ENCODE results near the gene SEPHS1.

SEPHS1 gene

GRCh38 chr10:13271552-13272163 lies 76.4 kb downstream of the SEPHS1 start:
- TF ChIP-seq FOXA1 (IDR thresholded peaks at IDR 0.05) (no peak), TARDBP (IDR thresholded peaks at IDR 0.05) (no peak), ARNT (IDR thresholded peaks at IDR 0.05) (no peak), LEF1 (IDR thresholded peaks at IDR 0.05; ENCODE audit: borderline replicate concordance) (no peak), HDGF (IDR thresholded peaks at IDR 0.05; ENCODE audit: borderline replicate concordance) (no peak), BHLHE40 (IDR thresholded peaks at IDR 0.05; ENCODE audit: borderline replicate concordance) (no peak), SUZ12 (IDR thresholded peaks at IDR 0.05) (no peak), CTBP1 (IDR thresholded peaks at IDR 0.05; ENCODE audit: borderline replicate concordance) (no peak), ZNF384 (IDR thresholded peaks at IDR 0.05) (no peak), ELF4 (IDR thresholded peaks at IDR 0.05) (no peak), NFRKB (IDR thresholded peaks at IDR 0.05) (no peak), SP1 (IDR thresholded peaks at IDR 0.05) (no peak), FOXM1 (IDR thresholded peaks at IDR 0.05; ENCODE audit: borderline replicate concordance) (no peak), L3MBTL2 (conservative IDR thresholded peaks at IDR 0.05) (no peak), FOXK2 (IDR thresholded peaks at IDR 0.05) (no peak)
- TF ChIP-seq, protein P1, sequence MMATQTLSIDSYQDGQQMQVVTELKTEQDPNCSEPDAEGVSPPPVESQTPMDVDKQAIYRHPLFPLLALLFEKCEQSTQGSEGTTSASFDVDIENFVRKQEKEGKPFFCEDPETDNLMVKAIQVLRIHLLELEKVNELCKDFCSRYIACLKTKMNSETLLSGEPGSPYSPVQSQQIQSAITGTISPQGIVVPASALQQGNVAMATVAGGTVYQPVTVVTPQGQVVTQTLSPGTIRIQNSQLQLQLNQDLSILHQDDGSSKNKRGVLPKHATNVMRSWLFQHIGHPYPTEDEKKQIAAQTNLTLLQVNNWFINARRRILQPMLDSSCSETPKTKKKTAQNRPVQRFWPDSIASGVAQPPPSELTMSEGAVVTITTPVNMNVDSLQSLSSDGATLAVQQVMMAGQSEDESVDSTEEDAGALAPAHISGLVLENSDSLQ (IDR thresholded peaks at IDR 0.05), result no peak
- peak; percentile 67 for DNase-seq (ENCODE audit: extremely low spot score)
- CTCF ChIA-PET, result no interaction called here
- POLR2A ChIA-PET, result interaction anchor here (0.9 kb wide), 1 partner anchor 29 kb away, joined by 3 read pairs; no protein-coding TSS in a partner anchor

DNA sequence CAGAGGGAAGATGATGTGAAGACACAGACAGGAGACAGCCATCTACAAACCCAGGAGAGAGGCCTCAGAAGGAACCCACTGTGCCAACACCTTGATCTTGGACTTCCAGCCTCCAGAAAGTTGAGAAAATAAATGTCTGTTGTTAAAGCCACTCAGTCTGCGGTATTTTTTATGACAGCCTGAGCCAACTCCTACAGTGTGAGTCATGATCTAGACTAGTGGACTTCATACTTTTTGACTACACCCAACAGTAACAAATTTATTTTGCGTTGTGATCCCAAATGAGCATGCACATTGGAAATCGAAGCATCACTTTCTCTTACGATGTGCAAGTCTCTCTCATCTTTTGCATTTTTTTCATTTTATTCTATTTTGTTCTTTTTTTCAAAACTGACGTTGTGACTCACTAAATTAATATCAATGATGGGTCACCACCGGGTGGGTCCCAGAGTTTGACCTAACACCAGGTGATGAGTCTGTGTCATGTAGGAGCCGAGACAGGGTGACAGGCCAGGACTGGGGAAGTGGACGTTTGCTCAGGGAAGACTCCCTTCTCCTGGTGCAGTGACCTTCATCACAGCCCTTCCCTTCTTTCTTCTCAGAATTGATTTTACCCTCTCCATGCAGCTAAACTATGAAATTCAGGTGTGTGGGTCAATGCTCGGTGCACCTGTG lies 77.1 kb downstream of the SEPHS1 start:
- POLR2A ChIA-PET, result interaction anchor here (0.5 kb wide), 1 partner anchor 165 kb away, joined by 3 read pairs; no protein-coding TSS in a partner anchor
- CTCF ChIA-PET, result no interaction called here
- DNase-seq (ENCODE audit: extremely low spot score), result no peak
- TF ChIP-seq LEF1 (IDR thresholded peaks at IDR 0.05; ENCODE audit: borderline replicate concordance) (no peak), FOXK2 (IDR thresholded peaks at IDR 0.05) (no peak), TARDBP (IDR thresholded peaks at IDR 0.05) (no peak), HDGF (IDR thresholded peaks at IDR 0.05; ENCODE audit: borderline replicate concordance) (no peak), FOXA1 (IDR thresholded peaks at IDR 0.05) (no peak), ARNT (IDR thresholded peaks at IDR 0.05) (no peak), SUZ12 (IDR thresholded peaks at IDR 0.05) (no peak), ZNF384 (IDR thresholded peaks at IDR 0.05) (no peak), SP1 (IDR thresholded peaks at IDR 0.05) (no peak), ELF4 (IDR thresholded peaks at IDR 0.05) (no peak)
- TF ChIP-seq, protein P1 (IDR thresholded peaks at IDR 0.05), result no peak

GRCh38 chr10:13268841-13269240 lies 79.3 kb downstream of the SEPHS1 start:
- ChIA-PET POLR2A (no interaction called here), CTCF (no interaction called here)
- TF ChIP-seq LEF1 (IDR thresholded peaks at IDR 0.05; ENCODE audit: borderline replicate concordance) (no peak), TARDBP (IDR thresholded peaks at IDR 0.05) (no peak), FOXM1 (IDR thresholded peaks at IDR 0.05; ENCODE audit: borderline replicate concordance) (no peak), NFRKB (IDR thresholded peaks at IDR 0.05) (no peak), SUZ12 (IDR thresholded peaks at IDR 0.05) (no peak)
- DNase-seq (ENCODE audit: extremely low spot score), result no peak

- DNase-seq (ENCODE audit: extremely low spot score), result no peak
- ChIA-PET POLR2A (no interaction called here), CTCF (no interaction called here)
- TF ChIP-seq CTBP1 (IDR thresholded peaks at IDR 0.05; ENCODE audit: borderline replicate concordance) (no peak), ELF4 (IDR thresholded peaks at IDR 0.05) (no peak), L3MBTL2 (conservative IDR thresholded peaks at IDR 0.05) (no peak), SP1 (IDR thresholded peaks at IDR 0.05) (no peak), FOXM1 (IDR thresholded peaks at IDR 0.05; ENCODE audit: borderline replicate concordance) (no peak), LEF1 (IDR thresholded peaks at IDR 0.05; ENCODE audit: borderline replicate concordance) (no peak), ZNF384 (IDR thresholded peaks at IDR 0.05) (no peak), ARNT (IDR thresholded peaks at IDR 0.05) (no peak), NFRKB (IDR thresholded peaks at IDR 0.05) (no peak), BHLHE40 (IDR thresholded peaks at IDR 0.05; ENCODE audit: borderline replicate concordance) (no peak), FOXK2 (IDR thresholded peaks at IDR 0.05) (no peak), TARDBP (IDR thresholded peaks at IDR 0.05) (no peak), FOXA1 (IDR thresholded peaks at IDR 0.05) (no peak), SUZ12 (IDR thresholded peaks at IDR 0.05) (no peak)
- TF ChIP-seq, protein P1 (IDR thresholded peaks at IDR 0.05), result no peak
These were observed 79.8 kb downstream of the SEPHS1 start for GRCh38 chr10:13268310-13268709.
